ENCODE data around the gene EGFL7. TPM values are rescaled to one million over a fixed set of nuclear protein-coding genes. Genes with fewer than 3 reads are reported as not detected.

EGFL7 gene
- total RNA-seq, 1 donor from 2014 or later, result 3.2 TPM

GRCh38 chr9:136673975-136674785, 11.5 kb downstream of the EGFL7 start:
- Mint-ChIP-seq H3K9me3 (no peaks in the 10 kb centered on the region), H3K36me3 (ENCODE audit: low read depth) (no peaks in the 10 kb centered on the region), H3K4me3 (no peak overlapping the region), H3K27ac (no peak overlapping the region), H3K27me3 (no peaks in the 10 kb centered on the region), H3K4me1 (no peaks in the 10 kb centered on the region)
- DNase-seq, result no peak
- intact Hi-C loops (cut with micrococcal nuclease), result no loop called here

GRCh38 chr9:136674786-136675349, 12.2 kb downstream of the EGFL7 start:
- Mint-ChIP-seq H3K4me3 (no peak overlapping the region), H3K9me3 (no peaks in the 10 kb centered on the region), H3K36me3 (ENCODE audit: low read depth) (no peaks in the 10 kb centered on the region), H3K27me3 (no peaks in the 10 kb centered on the region), H3K27ac (no peak overlapping the region), H3K4me1 (no peaks in the 10 kb centered on the region)
- intact Hi-C loops (cut with micrococcal nuclease), result no loop called here
- no peak for DNase-seq

GRCh38 chr9:136675477-136676296, 13.0 kb downstream of the EGFL7 start:
- no peaks in the 10 kb centered on the region for H3K27me3 Mint-ChIP-seq
- H3K36me3 Mint-ChIP-seq (ENCODE audit: low read depth), result no peaks in the 10 kb centered on the region
- DNase-seq, result no peak
- no peak overlapping the region for H3K27ac Mint-ChIP-seq
- H3K4me1 Mint-ChIP-seq, result no peaks in the 10 kb centered on the region
- H3K9me3 Mint-ChIP-seq, result no peaks in the 10 kb centered on the region
- H3K4me3 Mint-ChIP-seq, result no peak overlapping the region
- intact Hi-C loops (cut with micrococcal nuclease), result no loop called here

- no peak overlapping the region for H3K4me3 Mint-ChIP-seq
- H3K9me3 Mint-ChIP-seq, result no peaks in the 10 kb centered on the region
- no peaks in the 10 kb centered on the region for H3K27me3 Mint-ChIP-seq
- DNase-seq, result no peak
- intact Hi-C loops (cut with micrococcal nuclease), result no loop called here
- H3K36me3 Mint-ChIP-seq (ENCODE audit: low read depth), result no peaks in the 10 kb centered on the region
- no peaks in the 10 kb centered on the region for H3K4me1 Mint-ChIP-seq
- H3K27ac Mint-ChIP-seq, result no peak overlapping the region
Observed at GRCh38 chr9:136676297-136676794, 13.6 kb downstream of the EGFL7 start.

- Mint-ChIP-seq H3K4me1 (no peaks in the 10 kb centered on the region), H3K27me3 (no peaks in the 10 kb centered on the region), H3K36me3 (ENCODE audit: low read depth) (no peaks in the 10 kb centered on the region), H3K9me3 (no peaks in the 10 kb centered on the region), H3K27ac (no peak overlapping the region), H3K4me3 (no peak overlapping the region)
- intact Hi-C loops (cut with micrococcal nuclease), result no loop called here
- DNase-seq, result no peak
Observed at GRCh38 chr9:136676920-136677686, 14.4 kb downstream of the EGFL7 start.

- intact Hi-C loops (cut with micrococcal nuclease), result no loop called here
- DNase-seq, result no peak
- Mint-ChIP-seq H3K4me3 (no peak overlapping the region), H3K9me3 (no peaks in the 10 kb centered on the region), H3K36me3 (ENCODE audit: low read depth) (no peaks in the 10 kb centered on the region), H3K27ac (no peak overlapping the region), H3K27me3 (no peaks in the 10 kb centered on the region), H3K4me1 (no peaks in the 10 kb centered on the region)
Observed at GRCh38 chr9:136678034-136678433, 15.3 kb downstream of the EGFL7 start.

GRCh38 chr9:136678624-136679023, 15.9 kb downstream of the EGFL7 start:
- Mint-ChIP-seq H3K27ac (no peak overlapping the region), H3K9me3 (no peaks in the 10 kb centered on the region), H3K4me3 (no peak overlapping the region), H3K4me1 (no peaks in the 10 kb centered on the region), H3K36me3 (ENCODE audit: low read depth) (no peaks in the 10 kb centered on the region), H3K27me3 (no peaks in the 10 kb centered on the region)
- intact Hi-C loops (cut with micrococcal nuclease), result no loop called here
- no peak for DNase-seq

- H3K4me3 Mint-ChIP-seq, result no peak overlapping the region
- H3K27me3 Mint-ChIP-seq, result no peaks in the 10 kb centered on the region
- H3K36me3 Mint-ChIP-seq (ENCODE audit: low read depth), result no peaks in the 10 kb centered on the region
- DNase-seq, result no peak
- H3K4me1 Mint-ChIP-seq, result no peaks in the 10 kb centered on the region
- no peak overlapping the region for H3K27ac Mint-ChIP-seq
- no peaks in the 10 kb centered on the region for H3K9me3 Mint-ChIP-seq
- intact Hi-C loops (cut with micrococcal nuclease), result no loop called here
Observed at GRCh38 chr9:136679431-136679941, 16.8 kb downstream of the EGFL7 start.

- H3K36me3 Mint-ChIP-seq (ENCODE audit: low read depth), result no peaks in the 10 kb centered on the region
- peaks cover 3% of the 10 kb centered on the region for H3K4me1 Mint-ChIP-seq
- no peak for DNase-seq
- no peak overlapping the region for H3K27ac Mint-ChIP-seq
- H3K4me3 Mint-ChIP-seq, result no peak overlapping the region
- intact Hi-C loops (cut with micrococcal nuclease), result no loop called here
- no peaks in the 10 kb centered on the region for H3K9me3 Mint-ChIP-seq
- H3K27me3 Mint-ChIP-seq, result no peaks in the 10 kb centered on the region
Observed at GRCh38 chr9:136681029-136681428, 18.3 kb downstream of the EGFL7 start.

GRCh38 chr9:136681945-136682699, 19.4 kb downstream of the EGFL7 start:
- no peak for DNase-seq
- Mint-ChIP-seq H3K4me1 (peaks cover 4% of the 10 kb centered on the region), H3K27ac (no peak overlapping the region), H3K9me3 (no peaks in the 10 kb centered on the region), H3K4me3 (no peak overlapping the region), H3K27me3 (no peaks in the 10 kb centered on the region), H3K36me3 (ENCODE audit: low read depth) (no peaks in the 10 kb centered on the region)
- intact Hi-C loops (cut with micrococcal nuclease), result no loop called here

- Mint-ChIP-seq H3K36me3 (ENCODE audit: low read depth) (no peaks in the 10 kb centered on the region), H3K4me3 (no peak overlapping the region), H3K27ac (no peak overlapping the region), H3K27me3 (no peaks in the 10 kb centered on the region), H3K4me1 (peaks cover 4% of the 10 kb centered on the region), H3K9me3 (no peaks in the 10 kb centered on the region)
- intact Hi-C loops (cut with micrococcal nuclease), result no loop called here
- no peak for DNase-seq
Observed at GRCh38 chr9:136682710-136683109, 20.0 kb downstream of the EGFL7 start.

- Mint-ChIP-seq H3K36me3 (ENCODE audit: low read depth) (no peaks in the 10 kb centered on the region), H3K9me3 (no peaks in the 10 kb centered on the region), H3K27ac (no peak overlapping the region), H3K4me1 (peaks cover 4% of the 10 kb centered on the region), H3K4me3 (no peak overlapping the region), H3K27me3 (no peaks in the 10 kb centered on the region)
- DNase-seq, result no peak
- intact Hi-C loops (cut with micrococcal nuclease), result no loop called here
Observed at GRCh38 chr9:136683173-136683745, 20.5 kb downstream of the EGFL7 start.
